ENCODE results near the gene PHC3.

GRCh38 chr3:170085396-170085795 lies 96.1 kb downstream of the PHC3 start:
- TF ChIP-seq CTCF (IDR thresholded peaks at IDR 0.05) (no peak), POLR2AphosphoS5 (IDR thresholded peaks at IDR 0.05; ENCODE audit: insufficient read depth in 1 of 2, low read depth in 1 of 2) (no peak)
